Stomach (tissue), 9 donors: ENCODE results near the gene TEKT2. TPM values are rescaled to one million over a fixed set of nuclear protein-coding genes. Genes with fewer than 3 reads are reported as not detected.

Source experiments
- DNase-seq, 2 donors: peaks; one replicate each; pipeline versions ENCODE4 v3.0.0 to v3.0.0-alpha.2; 2013 to 2019
- H3K27ac ChIP-seq, 5 donors: fragments of 200-600 bp in 4 of 5; sonication (generic) in 4 of 5; one replicate each; pipeline ENCODE4 v1.5.1; 2013 to 2019; ENCODE audit warnings: mild to moderate bottlenecking in 1 of 5, moderate library complexity in 1 of 5
- H3K27me3 ChIP-seq, 3 donors: fragments of 200-600 bp; sonication (generic); one replicate each; pipeline ENCODE4 v1.5.1; 2017 to 2019; ENCODE audit warnings: mixed run types in 1 of 3
- H3K36me3 ChIP-seq, 4 donors: fragments of 200-600 bp; sonication (generic); 1 replicate in 3 of 4; 2 replicates in 1 of 4; pipeline ENCODE4 v1.5.1; 2016 to 2019
- H3K4me1 ChIP-seq, 4 donors: fragments of 200-600 bp; sonication (generic); one replicate each; pipeline ENCODE4 v1.5.1; 2016 to 2019
- H3K4me3 ChIP-seq, 4 donors: fragments of 200-600 bp; sonication (generic) in 3 of 4; one replicate each; pipeline ENCODE4 v1.5.1; 2016 to 2019; ENCODE audit warnings: mild to moderate bottlenecking in 1 of 4
- H3K9me3 ChIP-seq, 4 donors: fragments of 200-600 bp; sonication (generic); one replicate each; pipeline ENCODE4 v1.5.1; 2016 to 2019
- EP300 ChIP-seq: sonication (generic); formaldehyde crosslinking; IDR thresholded peaks from one replicate; pipeline ENCODE4 v1.6.1; 2017; ENCODE audit warnings: antibody characterized with exemption
- POLR2A ChIP-seq, 4 donors: fragments of 450-650 bp; IDR thresholded peaks; one replicate each; pipeline ENCODE4 v1.6.1; 2016; ENCODE audit warnings: antibody characterized with exemption in 4 of 4, control low read depth in 2 of 4, mild to moderate bottlenecking in 1 of 4, moderate library complexity in 1 of 4
- POLR2AphosphoS5 ChIP-seq, 3 donors: sonication (generic); formaldehyde crosslinking; IDR thresholded peaks; one replicate each; pipeline ENCODE4 v1.6.1; 2016; ENCODE audit warnings: antibody characterized with exemption in 3 of 3
- WGBS, 5 donors: extraction: QIAGEN DNeasy Blood & Tissue Kit in 3 of 5; methylation state at CpG; one replicate each; pipeline versions ENCODE4 v1.1.5 to v1.1.7; 2013 to 2018; 5-methylcytosine and 5-hydroxymethylcytosine counted together
- intact Hi-C: fragments of 100-400 bp; cut with DNase I; formaldehyde crosslinking; loops from one replicate; pipeline ENCODE4 v1.15.1; 2023; ENCODE audit warnings: low total_unique reads
- polyA plus RNA-seq, 3 donors: library from polyadenylated mRNA; stranded (reverse); fragments of 200-250 nt; gene quantifications; one replicate each; pipeline ENCODE4 v1.2.3, GENCODE V29; 2013
- total RNA-seq, 5 donors: library from RNA; depleted of rRNA; stranded (reverse); fragments of >200 nt; gene quantifications; one replicate each; pipeline versions ENCODE4 v1.1.0 to v1.2.3, GENCODE V29; 2014 to 2016
- TF ChIP-seq, protein P1 (sequence below), 7 experiments: fragments of 450-650 bp in 4 of 7; fragments of 200-600 bp in 3 of 7; sonication (generic) in 3 of 7; IDR thresholded peaks; one replicate each; pipeline ENCODE4 v1.5.1; 2016 to 2019; ENCODE audit warnings: antibody characterized with exemption in 7 of 7, control low read depth in 2 of 7, mild to moderate bottlenecking in 1 of 7
- donor health status: healthy with polysubstance abuse.
- donor health status: Bipolar disorder and iron deficiency.
- donor health status: healthy.

Gene TEKT2
- total and polyA plus RNA-seq, 8 donors: 0.25 to 0.76 (median 0.60) TPM; not detected in 5

DNA sequence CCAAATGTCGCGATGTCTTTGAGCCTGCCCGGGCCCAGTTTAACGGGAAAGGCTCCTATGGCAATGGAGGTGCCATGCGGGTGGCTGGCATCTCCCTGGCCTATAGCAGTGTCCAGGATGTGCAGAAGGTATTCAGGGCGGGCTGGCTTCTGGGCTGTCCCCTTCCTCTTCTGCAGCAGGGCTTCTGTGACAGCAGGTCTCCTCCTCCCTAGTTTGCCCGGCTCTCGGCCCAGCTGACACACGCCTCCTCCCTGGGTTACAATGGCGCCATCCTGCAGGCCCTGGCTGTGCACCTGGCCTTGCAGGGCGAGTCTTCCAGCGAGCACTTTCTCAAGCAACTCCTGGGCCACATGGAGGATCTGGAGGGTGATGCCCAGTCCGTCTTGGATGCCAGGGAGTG, 7.8 kb downstream of the TEKT2 start:
- Histone ChIP-seq H3K4me1 (peaks cover 14 to 62% (median 42%) of the 10 kb centered on the region in 4 donors), H3K9me3 (no peaks in the 10 kb centered on the region), H3K36me3 (peaks cover 27 to 61% (median 58%) of the 10 kb centered on the region in 4 donors), H3K4me3 (no peak overlapping the region), H3K27me3 (no peaks in the 10 kb centered on the region), H3K27ac (no peak overlapping the region)
- no peak for DNase-seq
- 92 to 100% (median 96%) methylated on average over 3 to 13 of the region's 13 CpGs for WGBS, 5 donors
- no peak for TF ChIP-seq POLR2AphosphoS5 (IDR thresholded peaks at IDR 0.05)
- TF ChIP-seq POLR2A (IDR thresholded peaks at IDR 0.05): no peak
- TF ChIP-seq, protein P1, sequence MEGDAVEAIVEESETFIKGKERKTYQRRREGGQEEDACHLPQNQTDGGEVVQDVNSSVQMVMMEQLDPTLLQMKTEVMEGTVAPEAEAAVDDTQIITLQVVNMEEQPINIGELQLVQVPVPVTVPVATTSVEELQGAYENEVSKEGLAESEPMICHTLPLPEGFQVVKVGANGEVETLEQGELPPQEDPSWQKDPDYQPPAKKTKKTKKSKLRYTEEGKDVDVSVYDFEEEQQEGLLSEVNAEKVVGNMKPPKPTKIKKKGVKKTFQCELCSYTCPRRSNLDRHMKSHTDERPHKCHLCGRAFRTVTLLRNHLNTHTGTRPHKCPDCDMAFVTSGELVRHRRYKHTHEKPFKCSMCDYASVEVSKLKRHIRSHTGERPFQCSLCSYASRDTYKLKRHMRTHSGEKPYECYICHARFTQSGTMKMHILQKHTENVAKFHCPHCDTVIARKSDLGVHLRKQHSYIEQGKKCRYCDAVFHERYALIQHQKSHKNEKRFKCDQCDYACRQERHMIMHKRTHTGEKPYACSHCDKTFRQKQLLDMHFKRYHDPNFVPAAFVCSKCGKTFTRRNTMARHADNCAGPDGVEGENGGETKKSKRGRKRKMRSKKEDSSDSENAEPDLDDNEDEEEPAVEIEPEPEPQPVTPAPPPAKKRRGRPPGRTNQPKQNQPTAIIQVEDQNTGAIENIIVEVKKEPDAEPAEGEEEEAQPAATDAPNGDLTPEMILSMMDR (IDR thresholded peaks at IDR 0.05): no peak
- no peak for TF ChIP-seq EP300
- intact Hi-C loops: no loop called here

DNA sequence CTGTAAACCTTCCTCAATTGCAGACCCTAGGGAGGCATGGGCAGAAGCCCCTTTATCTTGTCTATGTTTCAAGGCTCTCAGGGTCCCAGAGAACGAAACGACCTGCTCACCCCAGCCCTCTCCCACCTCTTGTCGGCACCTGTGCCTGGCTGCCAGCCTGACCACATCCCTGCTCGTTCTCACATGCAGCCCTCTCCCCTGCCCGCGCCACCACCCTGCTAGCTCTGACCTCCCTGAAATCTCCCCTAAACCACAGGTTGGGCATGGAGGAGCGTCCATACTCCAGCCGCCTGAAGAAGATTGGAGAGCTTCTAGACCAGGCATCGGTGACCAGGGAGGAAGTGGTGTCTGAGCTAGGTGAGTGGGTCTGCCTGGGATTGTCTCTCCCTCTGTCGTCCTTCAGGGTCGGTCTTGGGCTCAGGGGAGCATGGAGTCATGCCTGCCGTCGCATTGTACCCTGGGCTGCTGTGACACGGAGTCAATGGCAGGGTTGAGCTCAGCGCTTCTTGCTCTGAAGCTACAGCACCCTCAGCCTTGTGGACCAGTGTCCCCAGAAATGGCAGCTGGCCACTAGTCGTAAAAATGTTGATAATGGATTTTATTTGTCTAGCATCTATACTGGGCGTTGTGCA, 8.4 kb downstream of the TEKT2 start:
- peaks cover 27 to 66% (median 60%) of the 10 kb centered on the region in 4 donors for H3K36me3 ChIP-seq
- no peaks in the 10 kb centered on the region for H3K9me3 ChIP-seq
- intact Hi-C loops: no loop called here
- no peaks in the 10 kb centered on the region for H3K27me3 ChIP-seq
- WGBS, 5 donors: 87 to 95% (median 93%) methylated on average over 12 to 17 of the region's 17 CpGs
- TF ChIP-seq POLR2AphosphoS5 (IDR thresholded peaks at IDR 0.05): no peak
- TF ChIP-seq, protein P1 (IDR thresholded peaks at IDR 0.05): no peak
- no peak for TF ChIP-seq POLR2A (IDR thresholded peaks at IDR 0.05)
- no peak for TF ChIP-seq EP300
- no peak overlapping the region for H3K4me3 ChIP-seq
- peaks cover 14 to 66% (median 42%) of the 10 kb centered on the region in 4 donors for H3K4me1 ChIP-seq
- no peak overlapping the region for H3K27ac ChIP-seq
- no peak for DNase-seq

DNA sequence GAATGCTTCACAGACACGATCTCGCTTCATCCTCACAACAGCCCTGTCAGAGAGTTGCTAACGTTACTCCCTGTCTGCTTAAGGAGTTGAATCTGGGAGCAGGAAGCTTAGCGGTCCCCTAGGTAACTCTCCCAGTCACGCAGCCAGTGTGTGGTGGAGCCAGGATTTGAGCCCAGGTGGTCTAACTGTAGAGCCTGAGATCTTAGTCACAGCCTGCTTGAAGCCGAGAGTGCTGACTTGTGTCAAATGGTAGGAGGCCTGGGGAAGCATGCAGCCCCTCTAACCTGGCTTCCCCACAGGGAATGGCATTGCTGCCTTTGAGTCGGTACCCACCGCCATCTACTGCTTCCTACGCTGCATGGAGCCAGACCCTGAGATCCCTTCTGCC, 8.9 kb downstream of the TEKT2 start:
- no peaks in the 10 kb centered on the region for H3K9me3 ChIP-seq
- intact Hi-C loops: no loop called here
- TF ChIP-seq POLR2A (IDR thresholded peaks at IDR 0.05) (no peak), EP300 (no peak), POLR2AphosphoS5 (IDR thresholded peaks at IDR 0.05) (no peak)
- TF ChIP-seq, protein P1 (IDR thresholded peaks at IDR 0.05): no peak
- peaks cover 27 to 66% (median 60%) of the 10 kb centered on the region in 4 donors for H3K36me3 ChIP-seq
- no peak overlapping the region for H3K27ac ChIP-seq
- DNase-seq: no peak
- 92 to 95% (median 94%) methylated on average over 8 to 9 of the region's 9 CpGs for WGBS, 5 donors
- H3K27me3 ChIP-seq: no peaks in the 10 kb centered on the region
- H3K4me1 ChIP-seq: peaks cover 14 to 68% (median 42%) of the 10 kb centered on the region in 4 donors
- H3K4me3 ChIP-seq: no peak overlapping the region

DNA sequence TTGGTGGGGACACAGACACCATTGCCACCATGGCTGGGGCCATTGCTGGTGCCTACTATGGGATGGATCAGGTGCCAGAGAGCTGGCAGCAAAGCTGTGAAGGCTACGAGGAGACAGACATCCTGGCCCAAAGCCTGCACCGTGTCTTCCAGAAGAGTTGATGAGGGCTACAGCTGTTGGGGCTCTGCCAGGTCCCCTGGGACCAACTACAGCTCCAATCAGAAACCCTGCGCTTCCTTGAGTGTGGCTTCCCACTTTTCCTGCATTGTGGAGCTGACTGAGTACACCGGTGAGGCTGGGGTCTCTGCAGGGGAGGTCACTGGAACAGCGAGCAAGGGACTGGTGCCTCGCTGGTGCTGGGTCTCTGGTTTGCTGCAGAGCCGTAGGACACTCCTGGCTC, 9.3 kb downstream of the TEKT2 start:
- Histone ChIP-seq H3K4me3 (no peak overlapping the region), H3K27me3 (no peaks in the 10 kb centered on the region), H3K9me3 (no peaks in the 10 kb centered on the region), H3K36me3 (peaks cover 27 to 66% (median 60%) of the 10 kb centered on the region in 4 donors), H3K4me1 (peaks cover 13 to 63% (median 38%) of the 10 kb centered on the region in 4 donors), H3K27ac (no peak overlapping the region)
- DNase-seq: no peak
- WGBS, 5 donors: 82 to 90% (median 88%) methylated on average over 3 to 7 of the region's 7 CpGs
- TF ChIP-seq, protein P1 (IDR thresholded peaks at IDR 0.05): no peak
- intact Hi-C loops: no loop called here
